Ishikawa (cell line): ENCODE data around the gene PLIN5.

Experiments
- CREB1 ChIP-seq: IDR thresholded peaks from 2 replicates; pipeline ENCODE4 v1.6.1; 2012; ENCODE audit warnings: low read depth
- EP300 ChIP-seq: IDR thresholded peaks from 2 replicates; pipeline ENCODE4 v1.6.1; 2012; ENCODE audit warnings: borderline replicate concordance
- RAD21 ChIP-seq: IDR thresholded peaks from 2 replicates; pipeline ENCODE4 v1.6.1; 2012; ENCODE audit warnings: low read depth
- TAF1 ChIP-seq: IDR thresholded peaks from 2 replicates; pipeline ENCODE4 v1.6.1; 2012; ENCODE audit warnings: low read depth, mild to moderate bottlenecking
- TCF12 ChIP-seq: IDR thresholded peaks from 2 replicates; pipeline ENCODE4 v1.6.1; 2012; ENCODE audit warnings: low read depth
- ZBTB7A ChIP-seq: IDR thresholded peaks from 2 replicates; pipeline ENCODE4 v1.6.1; 2012; ENCODE audit warnings: low read depth
- TF ChIP-seq, protein P1 (sequence below): IDR thresholded peaks from 2 replicates; pipeline ENCODE4 v1.6.1; 2012

DNA sequence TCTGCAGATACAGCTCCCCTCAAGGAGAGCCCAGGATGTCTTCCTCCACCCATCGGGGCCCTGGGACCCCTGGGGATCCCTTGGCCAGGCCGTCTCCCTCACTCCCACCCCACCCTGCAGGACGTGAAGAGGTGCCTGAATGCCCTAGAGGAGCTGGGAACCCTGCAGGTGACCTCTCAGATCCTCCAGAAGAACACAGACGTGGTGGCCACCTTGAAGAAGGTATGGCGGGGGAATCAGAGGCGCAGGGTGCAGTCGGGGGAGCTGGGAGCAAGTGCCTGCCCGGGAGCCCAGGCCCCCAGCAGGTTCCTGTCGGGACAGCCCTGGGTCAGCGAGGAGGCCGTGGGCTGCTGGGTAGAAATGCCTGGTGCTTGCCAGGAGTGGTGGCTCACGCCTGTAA is 36.3 kb downstream of the PLIN5 start:
- TF ChIP-seq, protein P1, sequence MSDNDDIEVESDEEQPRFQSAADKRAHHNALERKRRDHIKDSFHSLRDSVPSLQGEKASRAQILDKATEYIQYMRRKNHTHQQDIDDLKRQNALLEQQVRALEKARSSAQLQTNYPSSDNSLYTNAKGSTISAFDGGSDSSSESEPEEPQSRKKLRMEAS, result no peak
- TF ChIP-seq EP300 (no peak), RAD21 (no peak), TCF12 (no peak), TAF1 (no peak), CREB1 (no peak), ZBTB7A (no peak)
